Heart left ventricle (tissue), 13 donors: ENCODE results near the gene MYH11.

ENCODE experiments used
- POLR2A ChIP-seq, 2 donors: fragments of 450-650 bp; IDR thresholded peaks; one replicate each; pipeline ENCODE4 v1.6.1; 2017; ENCODE audit warnings: antibody characterized with exemption in 2 of 2, mild to moderate bottlenecking in 2 of 2, moderate library complexity in 2 of 2
- TF ChIP-seq, protein P1 (sequence below), 12 donors: fragments of 200-600 bp; sonication (generic) in 4 of 12; IDR thresholded peaks; one replicate each; pipeline versions ENCODE4 v1.5.0 to v1.8.0; 2018 to 2022; ENCODE audit warnings: antibody characterized with exemption in 12 of 12, mild to moderate bottlenecking in 5 of 12
- donor health status: ischemic (EF 13 %, LVEDD 7.1; RV severe dilation, severe dysfunction).
- donor health status: DM: no; HTN: yes; CAD: no.
- donor health status: DM: no; HTN: no; CAD: no.
- donor health status: ischemic (EF 25% LVEDD 6.9; RV normal size, moderate dysfunction).
- donor health status: ischemic (EF 25% LVEDD 5.7; RV mildly dilated, moderate dysfunction).
- donor health status: ischemic (EF 35%, LVEDD 5.7; RV mildly dilated, moderate dysfunction).
- donor health status: nonischemic (EF 11% LVEDD 7.7; RV severe dilation, severe dysfunction).
- donor health status: DM: yes; HTN: yes; CAD: no.
- donor health status: PGD.
- donor health status: ischemic (EF 29% LVEDD 5.4; RV normal size, mild dysfunction).
- donor health status: nonischemic (EF 23%, LVEDD 6.1; RV moderate dilation, normal function).

GRCh38 chr16:15900901-15901500 is 44.2 kb upstream of the MYH11 start:
- TF ChIP-seq, protein P1, sequence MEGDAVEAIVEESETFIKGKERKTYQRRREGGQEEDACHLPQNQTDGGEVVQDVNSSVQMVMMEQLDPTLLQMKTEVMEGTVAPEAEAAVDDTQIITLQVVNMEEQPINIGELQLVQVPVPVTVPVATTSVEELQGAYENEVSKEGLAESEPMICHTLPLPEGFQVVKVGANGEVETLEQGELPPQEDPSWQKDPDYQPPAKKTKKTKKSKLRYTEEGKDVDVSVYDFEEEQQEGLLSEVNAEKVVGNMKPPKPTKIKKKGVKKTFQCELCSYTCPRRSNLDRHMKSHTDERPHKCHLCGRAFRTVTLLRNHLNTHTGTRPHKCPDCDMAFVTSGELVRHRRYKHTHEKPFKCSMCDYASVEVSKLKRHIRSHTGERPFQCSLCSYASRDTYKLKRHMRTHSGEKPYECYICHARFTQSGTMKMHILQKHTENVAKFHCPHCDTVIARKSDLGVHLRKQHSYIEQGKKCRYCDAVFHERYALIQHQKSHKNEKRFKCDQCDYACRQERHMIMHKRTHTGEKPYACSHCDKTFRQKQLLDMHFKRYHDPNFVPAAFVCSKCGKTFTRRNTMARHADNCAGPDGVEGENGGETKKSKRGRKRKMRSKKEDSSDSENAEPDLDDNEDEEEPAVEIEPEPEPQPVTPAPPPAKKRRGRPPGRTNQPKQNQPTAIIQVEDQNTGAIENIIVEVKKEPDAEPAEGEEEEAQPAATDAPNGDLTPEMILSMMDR (IDR thresholded peaks at IDR 0.05) = no peak
- TF ChIP-seq POLR2A (IDR thresholded peaks at IDR 0.05) = no peak
